Calu3 (cell line): ENCODE data around the gene FHIT. TPM values are rescaled to one million over a fixed set of nuclear protein-coding genes. Genes with fewer than 3 reads are reported as not detected.

Experiments used
- BruUV-seq: library from RNA; stranded (reverse); fragments of 400-500 nt; replicated peaks from 2 replicates; lab custom pipeline; 2021; lab: Mats Ljungman, UMichigan
- CTCF ChIA-PET: fragments of 300-600 bp; sonication (Branson Sonifier 250); formaldehyde crosslinking; loops from one replicate; lab custom pipeline; 2022; ENCODE audit warnings: antibody characterized with exemption; lab: Charles Lee
- DNase-seq: peaks from one replicate; pipeline ENCODE4 v3.0.0; 2022
- H3K27ac Mint-ChIP-seq: one replicate; pipeline ENCODE4 v1.8.0; 2022; ENCODE audit warnings: mixed read lengths; ENCODE audit not compliant: unreplicated experiment
- H3K27me3 Mint-ChIP-seq: one replicate; pipeline ENCODE4 v1.8.0; 2022; ENCODE audit warnings: mixed read lengths; ENCODE audit not compliant: unreplicated experiment
- H3K36me3 Mint-ChIP-seq: one replicate; pipeline ENCODE4 v1.8.0; 2022; ENCODE audit warnings: mild to moderate bottlenecking, moderate library complexity, mixed read lengths; ENCODE audit not compliant: insufficient read depth, unreplicated experiment
- H3K4me1 Mint-ChIP-seq: one replicate; pipeline ENCODE4 v1.8.0; 2022; ENCODE audit warnings: mild to moderate bottlenecking, low read depth, mixed read lengths; ENCODE audit not compliant: unreplicated experiment
- H3K4me3 Mint-ChIP-seq: one replicate; pipeline ENCODE4 v1.8.0; 2022; ENCODE audit warnings: mild to moderate bottlenecking, low read depth, moderate library complexity, mixed read lengths; ENCODE audit not compliant: unreplicated experiment
- H3K9me3 Mint-ChIP-seq: one replicate; pipeline ENCODE4 v1.8.0; 2022; ENCODE audit warnings: low read depth, mixed read lengths; ENCODE audit not compliant: unreplicated experiment
- intact Hi-C: fragments of 100-400 bp; cut with micrococcal nuclease; formaldehyde crosslinking; loops from one replicate; pipeline ENCODE4 v1.10.0; 2022; ENCODE audit not compliant: unreplicated experiment
- total RNA-seq: library from RNA; stranded (reverse); gene quantifications from 2 replicates; pipeline ENCODE4 v1.2.3, GENCODE V29; 2022
- TF ChIP-seq, protein P1 (sequence below): fragments of 200-600 bp; IDR thresholded peaks from one replicate; pipeline ENCODE4 v1.8.0; 2022; ENCODE audit warnings: antibody characterized with exemption; ENCODE audit not compliant: unreplicated experiment

Gene FHIT
- total RNA-seq, 1 experiment from 2014 or later: 6.2 TPM

DNA sequence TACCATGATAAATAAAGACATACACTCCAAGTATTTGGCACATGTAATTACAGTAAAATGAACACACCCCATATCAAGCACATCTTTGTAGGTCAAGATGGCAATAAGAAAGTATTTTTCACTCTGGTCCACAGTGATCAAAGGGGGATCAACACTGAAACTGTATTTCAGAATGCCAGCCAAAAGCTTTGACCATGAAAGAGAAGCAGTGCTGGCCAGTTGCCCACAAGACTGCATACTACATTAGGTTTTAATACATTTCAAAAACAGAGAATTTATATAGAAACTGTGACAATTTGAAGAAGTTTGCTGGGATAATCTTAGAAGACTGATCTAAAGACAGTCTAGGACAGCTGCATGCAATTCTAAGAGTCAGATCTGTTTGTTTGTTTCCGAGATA lies 1035.3 kb downstream of the FHIT start:
- H3K27ac Mint-ChIP-seq: no peak overlapping the region
- intact Hi-C loops: no loop called here
- no TSS peak for BruUV-seq
- H3K27me3 Mint-ChIP-seq: no peaks in the 10 kb centered on the region
- H3K36me3 Mint-ChIP-seq: no peaks in the 10 kb centered on the region
- DNase-seq: no peak
- TF ChIP-seq, protein P1, sequence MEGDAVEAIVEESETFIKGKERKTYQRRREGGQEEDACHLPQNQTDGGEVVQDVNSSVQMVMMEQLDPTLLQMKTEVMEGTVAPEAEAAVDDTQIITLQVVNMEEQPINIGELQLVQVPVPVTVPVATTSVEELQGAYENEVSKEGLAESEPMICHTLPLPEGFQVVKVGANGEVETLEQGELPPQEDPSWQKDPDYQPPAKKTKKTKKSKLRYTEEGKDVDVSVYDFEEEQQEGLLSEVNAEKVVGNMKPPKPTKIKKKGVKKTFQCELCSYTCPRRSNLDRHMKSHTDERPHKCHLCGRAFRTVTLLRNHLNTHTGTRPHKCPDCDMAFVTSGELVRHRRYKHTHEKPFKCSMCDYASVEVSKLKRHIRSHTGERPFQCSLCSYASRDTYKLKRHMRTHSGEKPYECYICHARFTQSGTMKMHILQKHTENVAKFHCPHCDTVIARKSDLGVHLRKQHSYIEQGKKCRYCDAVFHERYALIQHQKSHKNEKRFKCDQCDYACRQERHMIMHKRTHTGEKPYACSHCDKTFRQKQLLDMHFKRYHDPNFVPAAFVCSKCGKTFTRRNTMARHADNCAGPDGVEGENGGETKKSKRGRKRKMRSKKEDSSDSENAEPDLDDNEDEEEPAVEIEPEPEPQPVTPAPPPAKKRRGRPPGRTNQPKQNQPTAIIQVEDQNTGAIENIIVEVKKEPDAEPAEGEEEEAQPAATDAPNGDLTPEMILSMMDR: no peak
- peaks cover 3% of the 10 kb centered on the region for H3K9me3 Mint-ChIP-seq
- no peak overlapping the region for H3K4me3 Mint-ChIP-seq
- no peaks in the 10 kb centered on the region for H3K4me1 Mint-ChIP-seq
- CTCF ChIA-PET: no interaction called here

- CTCF ChIA-PET: interaction anchor here (0.5 kb wide), 1 partner anchor 1125 kb away, joined by 4 read pairs; no protein-coding TSS in a partner anchor
- Mint-ChIP-seq H3K4me1 (no peaks in the 10 kb centered on the region), H3K9me3 (peaks cover 12% of the 10 kb centered on the region), H3K4me3 (no peak overlapping the region), H3K36me3 (no peaks in the 10 kb centered on the region), H3K27me3 (no peaks in the 10 kb centered on the region), H3K27ac (no peak overlapping the region)
- TF ChIP-seq, protein P1: no peak
- no peak for DNase-seq
- BruUV-seq: no TSS peak
- intact Hi-C loops: no loop called here
These were observed 1043.3 kb downstream of the FHIT start for GRCh38 chr3:60207905-60208304.

- TF ChIP-seq, protein P1: no peak
- no TSS peak for BruUV-seq
- H3K27me3 Mint-ChIP-seq: no peaks in the 10 kb centered on the region
These were observed 1045.0 kb downstream of the FHIT start for GRCh38 chr3:60206206-60206605.

DNA sequence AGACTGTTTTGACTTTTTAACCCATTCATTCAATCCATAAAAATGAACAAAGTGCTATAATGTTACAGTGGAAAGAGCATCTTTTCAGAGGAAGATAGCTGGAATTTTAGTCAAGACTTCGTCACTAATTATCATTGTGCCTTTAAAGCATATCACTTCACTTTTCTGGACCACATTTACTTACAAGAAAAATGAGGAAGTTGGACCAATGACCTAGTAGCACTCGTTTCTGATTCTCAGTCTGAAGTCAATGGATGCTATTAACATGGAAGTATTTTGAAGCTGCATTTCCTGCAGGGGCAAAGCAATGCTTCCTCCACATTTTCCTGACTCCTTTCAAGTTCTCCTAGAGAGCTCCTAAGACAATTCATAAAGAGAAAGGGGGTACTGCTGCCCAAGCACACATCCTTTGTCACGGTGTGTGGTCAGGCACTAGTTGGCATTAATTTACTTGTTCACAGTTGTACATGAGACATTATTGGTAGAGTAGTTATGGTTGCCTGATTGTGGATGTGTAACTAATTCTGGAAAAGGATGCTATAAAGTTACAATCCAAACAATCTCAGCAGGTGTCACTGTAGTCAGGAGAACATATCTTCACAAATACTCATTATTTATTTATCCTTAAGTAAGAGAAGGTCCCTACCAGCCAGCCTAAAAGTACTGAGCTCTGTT lies 1049.1 kb downstream of the FHIT start:
- no peak overlapping the region for H3K4me3 Mint-ChIP-seq
- CTCF ChIA-PET: no interaction called here
- H3K36me3 Mint-ChIP-seq: no peaks in the 10 kb centered on the region
- intact Hi-C loops: no loop called here
- H3K27me3 Mint-ChIP-seq: no peaks in the 10 kb centered on the region
- H3K27ac Mint-ChIP-seq: no peak overlapping the region
- peaks cover 9% of the 10 kb centered on the region for H3K9me3 Mint-ChIP-seq
- H3K4me1 Mint-ChIP-seq: no peaks in the 10 kb centered on the region
- no peak for DNase-seq
- TF ChIP-seq, protein P1: no peak
- BruUV-seq: no TSS peak

More at GRCh38 chr3:60206206-60206605, 1045.0 kb downstream of the FHIT start:
- H3K9me3 Mint-ChIP-seq: peaks cover 9% of the 10 kb centered on the region
- CTCF ChIA-PET: no interaction called here
- no peaks in the 10 kb centered on the region for H3K36me3 Mint-ChIP-seq
- intact Hi-C loops: no loop called here
- H3K4me3 Mint-ChIP-seq: no peak overlapping the region
- H3K27ac Mint-ChIP-seq: no peak overlapping the region
- no peaks in the 10 kb centered on the region for H3K4me1 Mint-ChIP-seq
- DNase-seq: no peak
